ENCODE measurements around the gene TRPM8.

Gene TRPM8

GRCh38 chr2:234022424-234022823 lies 105.3 kb downstream of the TRPM8 start:
- H3K27ac ChIP-seq, result no peak overlapping the region
- TF ChIP-seq, protein P1, sequence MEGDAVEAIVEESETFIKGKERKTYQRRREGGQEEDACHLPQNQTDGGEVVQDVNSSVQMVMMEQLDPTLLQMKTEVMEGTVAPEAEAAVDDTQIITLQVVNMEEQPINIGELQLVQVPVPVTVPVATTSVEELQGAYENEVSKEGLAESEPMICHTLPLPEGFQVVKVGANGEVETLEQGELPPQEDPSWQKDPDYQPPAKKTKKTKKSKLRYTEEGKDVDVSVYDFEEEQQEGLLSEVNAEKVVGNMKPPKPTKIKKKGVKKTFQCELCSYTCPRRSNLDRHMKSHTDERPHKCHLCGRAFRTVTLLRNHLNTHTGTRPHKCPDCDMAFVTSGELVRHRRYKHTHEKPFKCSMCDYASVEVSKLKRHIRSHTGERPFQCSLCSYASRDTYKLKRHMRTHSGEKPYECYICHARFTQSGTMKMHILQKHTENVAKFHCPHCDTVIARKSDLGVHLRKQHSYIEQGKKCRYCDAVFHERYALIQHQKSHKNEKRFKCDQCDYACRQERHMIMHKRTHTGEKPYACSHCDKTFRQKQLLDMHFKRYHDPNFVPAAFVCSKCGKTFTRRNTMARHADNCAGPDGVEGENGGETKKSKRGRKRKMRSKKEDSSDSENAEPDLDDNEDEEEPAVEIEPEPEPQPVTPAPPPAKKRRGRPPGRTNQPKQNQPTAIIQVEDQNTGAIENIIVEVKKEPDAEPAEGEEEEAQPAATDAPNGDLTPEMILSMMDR (IDR thresholded peaks at IDR 0.05), result no peak
- TF ChIP-seq ZFX (IDR thresholded peaks at IDR 0.05; ENCODE audit: borderline replicate concordance), result no peak

DNA sequence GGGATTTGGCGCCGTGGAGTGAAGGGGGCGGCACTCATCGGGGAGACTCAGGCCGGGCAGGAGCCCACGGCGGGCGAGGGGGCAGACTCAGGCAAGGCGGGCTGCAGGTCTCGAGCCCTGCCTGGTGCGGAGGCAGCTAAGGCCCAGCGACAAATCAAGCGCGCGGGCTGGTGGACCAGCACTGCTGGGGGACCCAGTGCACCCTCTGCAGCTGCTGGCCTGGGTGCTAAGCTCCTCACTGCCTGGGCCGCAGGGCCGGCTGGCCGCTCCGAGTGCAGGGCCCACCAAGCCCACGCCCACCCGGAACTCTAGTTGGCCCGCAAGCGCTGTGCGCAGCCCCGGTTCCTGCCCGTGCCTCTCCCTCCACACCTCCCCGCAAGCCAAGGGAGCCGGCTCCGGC lies 107.1 kb downstream of the TRPM8 start:
- no peak overlapping the region for H3K27ac ChIP-seq
- TF ChIP-seq ZFX (IDR thresholded peaks at IDR 0.05; ENCODE audit: borderline replicate concordance), result no peak
- TF ChIP-seq, protein P1 (IDR thresholded peaks at IDR 0.05), result no peak

DNA sequence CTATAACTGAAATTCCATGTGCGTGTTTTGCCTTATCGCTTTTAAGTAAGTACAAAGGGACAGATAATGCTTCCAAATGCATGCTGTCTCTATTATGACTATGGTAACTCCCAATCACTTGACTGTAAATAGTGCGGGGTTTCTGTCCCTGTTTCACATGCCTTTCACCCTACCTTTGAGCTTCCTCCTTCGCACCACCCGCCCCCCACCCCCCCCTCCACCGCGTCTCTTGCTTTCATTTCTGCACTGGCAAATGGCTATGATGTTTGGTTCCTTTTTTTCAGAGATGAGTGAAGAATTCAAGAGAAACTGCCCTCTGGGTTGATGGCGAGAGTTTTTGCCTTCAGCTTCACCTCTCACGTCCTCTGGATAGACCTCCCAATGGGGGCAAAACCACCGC lies 108.3 kb downstream of the TRPM8 start:
- no peak overlapping the region for H3K27ac ChIP-seq
- TF ChIP-seq, protein P1 (IDR thresholded peaks at IDR 0.05), result no peak
- no peak for TF ChIP-seq ZFX (IDR thresholded peaks at IDR 0.05; ENCODE audit: borderline replicate concordance)

DNA sequence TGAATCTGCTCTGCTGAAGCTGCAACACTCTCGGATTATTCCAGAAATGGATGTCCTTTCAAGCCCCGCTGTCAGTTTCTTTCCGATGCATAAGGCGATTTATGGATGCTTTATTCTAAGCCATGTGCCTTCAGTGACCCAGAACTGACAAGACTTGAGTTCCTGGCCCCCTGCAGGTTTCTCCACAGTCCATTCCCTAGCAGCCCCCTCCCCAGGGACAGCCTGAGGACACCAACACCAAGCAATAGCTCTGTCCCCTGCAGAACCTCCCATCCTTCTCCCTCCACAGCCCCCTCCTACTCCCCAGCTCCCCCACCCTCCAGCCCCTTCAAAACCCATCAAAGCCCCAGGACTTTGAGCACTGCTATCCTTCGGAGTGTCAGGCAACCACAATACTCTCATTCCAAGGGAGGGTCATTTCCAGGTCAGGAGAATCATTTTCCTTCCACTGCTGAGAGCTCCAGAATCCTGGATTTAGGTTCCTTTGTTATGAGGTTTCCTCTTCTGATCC lies 108.8 kb downstream of the TRPM8 start:
- no peak overlapping the region for H3K27ac ChIP-seq
- TF ChIP-seq, protein P1 (IDR thresholded peaks at IDR 0.05), result no peak
- TF ChIP-seq ZFX (IDR thresholded peaks at IDR 0.05; ENCODE audit: borderline replicate concordance), result no peak

DNA sequence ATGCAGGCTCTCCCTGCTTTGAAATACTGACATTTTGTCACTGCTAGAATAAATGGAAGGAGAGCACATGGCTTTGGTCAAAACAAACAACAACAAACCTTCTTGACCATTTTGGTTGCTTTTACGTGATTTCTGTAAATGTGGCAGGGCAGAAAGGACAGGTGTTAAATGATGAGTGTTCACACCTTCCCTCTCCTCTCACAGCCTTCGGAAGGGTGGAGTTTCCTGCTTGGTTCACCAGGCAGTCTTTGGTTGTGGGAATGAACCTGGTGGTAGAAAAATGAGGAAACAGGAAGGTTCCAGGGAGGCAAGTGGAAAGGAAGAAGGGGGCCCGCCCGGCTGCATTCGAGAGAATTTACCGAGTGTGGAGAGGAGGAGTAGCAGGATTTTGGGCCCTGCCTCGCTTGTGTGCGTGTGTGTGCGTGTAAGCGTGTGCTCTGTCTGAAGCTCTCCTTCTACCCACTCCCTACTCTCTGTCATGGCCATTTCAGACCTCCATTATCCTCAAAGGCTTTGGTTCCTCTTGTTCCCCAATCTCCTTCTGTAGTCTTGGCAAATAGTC lies 109.6 kb downstream of the TRPM8 start:
- H3K27ac ChIP-seq, result no peak overlapping the region
- TF ChIP-seq ZFX (IDR thresholded peaks at IDR 0.05; ENCODE audit: borderline replicate concordance), result no peak
- TF ChIP-seq, protein P1 (IDR thresholded peaks at IDR 0.05), result no peak

- TF ChIP-seq, protein P1 (IDR thresholded peaks at IDR 0.05), result no peak
- TF ChIP-seq ZFX (IDR thresholded peaks at IDR 0.05; ENCODE audit: borderline replicate concordance), result no peak
- H3K27ac ChIP-seq, result no peak overlapping the region
Observed at GRCh38 chr2:234027641-234028040, 110.5 kb downstream of the TRPM8 start.

DNA sequence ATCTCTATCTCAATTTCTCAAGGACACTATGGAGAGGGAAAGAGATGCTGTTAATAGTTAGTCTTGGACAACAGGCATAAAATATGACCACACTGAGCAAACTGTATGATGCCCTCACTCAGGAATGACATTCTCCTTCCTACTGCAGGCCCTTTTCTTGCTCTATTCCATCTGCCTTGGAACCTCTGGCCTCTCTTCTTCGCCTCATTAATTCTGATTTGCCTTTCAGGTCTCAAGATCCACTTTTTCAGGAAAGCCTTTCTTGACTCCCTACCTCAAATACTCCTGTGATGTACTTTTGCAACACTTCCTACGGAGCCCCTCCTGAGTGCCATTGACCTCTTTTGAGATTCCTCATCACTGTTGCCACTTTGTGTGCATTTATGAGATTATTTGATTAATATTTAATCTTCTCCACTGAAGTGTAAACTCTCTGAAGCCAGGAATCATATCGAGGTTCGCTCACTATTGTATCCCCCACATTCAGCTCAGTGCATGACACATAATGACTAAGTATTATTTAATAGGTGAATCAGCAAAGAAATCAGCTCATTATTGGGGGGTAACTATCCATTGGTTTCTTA lies 112.1 kb downstream of the TRPM8 start:
- TF ChIP-seq, protein P1 (IDR thresholded peaks at IDR 0.05), result no peak
- TF ChIP-seq ZFX (IDR thresholded peaks at IDR 0.05; ENCODE audit: borderline replicate concordance), result no peak
- H3K27ac ChIP-seq, result no peak overlapping the region

Measured in 22Rv1 (cell line).